ENCODE results near the gene LMBR1. TPM values are rescaled to one million over a fixed set of nuclear protein-coding genes. Genes with fewer than 3 reads are reported as not detected.

LMBR1 gene
- total RNA-seq, 1 experiment from 2014 or later, result 82.6 TPM

DNA sequence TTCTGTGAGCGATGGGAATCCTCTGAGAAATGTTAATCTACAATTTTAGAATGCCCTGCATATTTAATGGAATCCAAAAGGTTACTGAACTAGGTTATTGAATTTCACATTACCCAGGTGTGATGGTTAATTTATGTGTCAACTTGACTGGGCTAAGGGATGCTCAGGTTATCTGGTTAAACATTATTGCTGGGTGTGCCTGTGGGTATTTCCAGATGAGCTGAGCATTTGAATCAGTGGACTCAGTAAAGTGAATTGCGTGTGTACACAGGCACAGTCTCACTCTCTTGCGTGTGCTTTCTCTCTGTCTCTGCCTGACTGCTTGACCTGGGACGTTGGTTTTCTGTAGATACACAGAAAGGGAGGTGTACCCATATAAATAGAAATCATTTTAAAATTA is 230.7 kb downstream of the LMBR1 start:
- no peak for DNase-seq (ENCODE audit: low read depth, low spot score)
- ChIA-PET POLR2A (no interaction called here), CTCF (no interaction called here)
- ATAC-seq, result no peak
- Histone ChIP-seq H3K4me3 (ENCODE audit: low read depth in 2 of 2, low read length in 2 of 2) (no peak overlapping the region), H3K4me1 (ENCODE audit: control insufficient read depth, insufficient read depth, low read length) (no peaks in the 10 kb centered on the region), H3K36me3 (ENCODE audit: control insufficient read depth, insufficient read depth, low read length) (no peaks in the 10 kb centered on the region), H3K27ac (ENCODE audit: low read length) (no peak overlapping the region), H3K27me3 (ENCODE audit: control insufficient read depth, insufficient read depth, low read length) (no peaks in the 10 kb centered on the region), H3K9me3 (ENCODE audit: control insufficient read depth, insufficient read depth, low read depth, low read length) (no peaks in the 10 kb centered on the region)
- no peak for TF ChIP-seq SIN3A (IDR thresholded peaks at IDR 0.05; ENCODE audit: borderline replicate concordance, insufficient read depth, low read depth, low read length)
- TF ChIP-seq, protein P1, sequence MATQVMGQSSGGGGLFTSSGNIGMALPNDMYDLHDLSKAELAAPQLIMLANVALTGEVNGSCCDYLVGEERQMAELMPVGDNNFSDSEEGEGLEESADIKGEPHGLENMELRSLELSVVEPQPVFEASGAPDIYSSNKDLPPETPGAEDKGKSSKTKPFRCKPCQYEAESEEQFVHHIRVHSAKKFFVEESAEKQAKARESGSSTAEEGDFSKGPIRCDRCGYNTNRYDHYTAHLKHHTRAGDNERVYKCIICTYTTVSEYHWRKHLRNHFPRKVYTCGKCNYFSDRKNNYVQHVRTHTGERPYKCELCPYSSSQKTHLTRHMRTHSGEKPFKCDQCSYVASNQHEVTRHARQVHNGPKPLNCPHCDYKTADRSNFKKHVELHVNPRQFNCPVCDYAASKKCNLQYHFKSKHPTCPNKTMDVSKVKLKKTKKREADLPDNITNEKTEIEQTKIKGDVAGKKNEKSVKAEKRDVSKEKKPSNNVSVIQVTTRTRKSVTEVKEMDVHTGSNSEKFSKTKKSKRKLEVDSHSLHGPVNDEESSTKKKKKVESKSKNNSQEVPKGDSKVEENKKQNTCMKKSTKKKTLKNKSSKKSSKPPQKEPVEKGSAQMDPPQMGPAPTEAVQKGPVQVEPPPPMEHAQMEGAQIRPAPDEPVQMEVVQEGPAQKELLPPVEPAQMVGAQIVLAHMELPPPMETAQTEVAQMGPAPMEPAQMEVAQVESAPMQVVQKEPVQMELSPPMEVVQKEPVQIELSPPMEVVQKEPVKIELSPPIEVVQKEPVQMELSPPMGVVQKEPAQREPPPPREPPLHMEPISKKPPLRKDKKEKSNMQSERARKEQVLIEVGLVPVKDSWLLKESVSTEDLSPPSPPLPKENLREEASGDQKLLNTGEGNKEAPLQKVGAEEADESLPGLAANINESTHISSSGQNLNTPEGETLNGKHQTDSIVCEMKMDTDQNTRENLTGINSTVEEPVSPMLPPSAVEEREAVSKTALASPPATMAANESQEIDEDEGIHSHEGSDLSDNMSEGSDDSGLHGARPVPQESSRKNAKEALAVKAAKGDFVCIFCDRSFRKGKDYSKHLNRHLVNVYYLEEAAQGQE (IDR thresholded peaks at IDR 0.05; ENCODE audit: insufficient read depth in 1 of 2, low read depth in 2 of 2, low read length in 1 of 2), result no peak
- no peak for TF ChIP-seq POLR2AphosphoS5 (IDR thresholded peaks at IDR 0.05; ENCODE audit: low read depth, low read length)
- no peak for TF ChIP-seq TCF7L2 (IDR thresholded peaks at IDR 0.05; ENCODE audit: low read depth, low read length)
- TF ChIP-seq, protein P2, sequence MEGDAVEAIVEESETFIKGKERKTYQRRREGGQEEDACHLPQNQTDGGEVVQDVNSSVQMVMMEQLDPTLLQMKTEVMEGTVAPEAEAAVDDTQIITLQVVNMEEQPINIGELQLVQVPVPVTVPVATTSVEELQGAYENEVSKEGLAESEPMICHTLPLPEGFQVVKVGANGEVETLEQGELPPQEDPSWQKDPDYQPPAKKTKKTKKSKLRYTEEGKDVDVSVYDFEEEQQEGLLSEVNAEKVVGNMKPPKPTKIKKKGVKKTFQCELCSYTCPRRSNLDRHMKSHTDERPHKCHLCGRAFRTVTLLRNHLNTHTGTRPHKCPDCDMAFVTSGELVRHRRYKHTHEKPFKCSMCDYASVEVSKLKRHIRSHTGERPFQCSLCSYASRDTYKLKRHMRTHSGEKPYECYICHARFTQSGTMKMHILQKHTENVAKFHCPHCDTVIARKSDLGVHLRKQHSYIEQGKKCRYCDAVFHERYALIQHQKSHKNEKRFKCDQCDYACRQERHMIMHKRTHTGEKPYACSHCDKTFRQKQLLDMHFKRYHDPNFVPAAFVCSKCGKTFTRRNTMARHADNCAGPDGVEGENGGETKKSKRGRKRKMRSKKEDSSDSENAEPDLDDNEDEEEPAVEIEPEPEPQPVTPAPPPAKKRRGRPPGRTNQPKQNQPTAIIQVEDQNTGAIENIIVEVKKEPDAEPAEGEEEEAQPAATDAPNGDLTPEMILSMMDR (IDR thresholded peaks at IDR 0.05), result no peak
- no TSS peak for BruUV-seq (replicated peaks)
- intact Hi-C loops (cut with micrococcal nuclease; ENCODE audit: unreplicated experiment) (no loop called here), in situ Hi-C loops (cut with HindIII; ENCODE audit: low pct_unique_long_range_greater_than_20kb, low sequenced_read_pairs) (no loop called here)

DNA sequence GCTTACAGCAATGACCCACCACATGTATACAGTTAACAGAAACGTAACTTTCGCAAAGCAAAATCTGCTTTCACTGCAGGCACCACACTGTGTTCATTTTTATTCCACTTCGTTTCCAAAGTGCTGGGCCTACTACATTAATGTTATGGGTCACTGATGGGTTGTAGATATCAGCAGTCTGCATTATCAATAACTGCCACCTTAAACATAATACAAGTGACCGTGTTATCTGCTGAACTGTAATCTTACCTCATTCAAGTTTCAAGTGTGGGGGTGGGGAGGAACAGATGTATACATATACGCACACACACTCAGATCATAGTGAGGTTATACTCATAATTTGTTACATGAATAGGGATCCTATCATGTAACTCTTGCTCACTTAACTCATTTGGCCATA is 231.3 kb downstream of the LMBR1 start:
- no peak overlapping the region for H3K27ac ChIP-seq (ENCODE audit: low read length)
- in situ Hi-C loops (cut with HindIII; ENCODE audit: low pct_unique_long_range_greater_than_20kb, low sequenced_read_pairs), result no loop called here
- DNase-seq (ENCODE audit: low read depth, low spot score) (no peak), ATAC-seq (no peak)
- intact Hi-C loops (cut with micrococcal nuclease; ENCODE audit: unreplicated experiment), result no loop called here
- no peak overlapping the region for H3K4me3 ChIP-seq (ENCODE audit: low read depth in 2 of 2, low read length in 2 of 2)
- ChIA-PET POLR2A (no interaction called here), CTCF (no interaction called here)
- H3K36me3 ChIP-seq (ENCODE audit: control insufficient read depth, insufficient read depth, low read length), result no peaks in the 10 kb centered on the region
- no peaks in the 10 kb centered on the region for H3K27me3 ChIP-seq (ENCODE audit: control insufficient read depth, insufficient read depth, low read length)
- no peaks in the 10 kb centered on the region for H3K9me3 ChIP-seq (ENCODE audit: control insufficient read depth, insufficient read depth, low read depth, low read length)
- BruUV-seq (replicated peaks), result no TSS peak
- TF ChIP-seq, protein P1 (IDR thresholded peaks at IDR 0.05; ENCODE audit: insufficient read depth in 1 of 2, low read depth in 2 of 2, low read length in 1 of 2), result no peak
- TF ChIP-seq SIN3A (IDR thresholded peaks at IDR 0.05; ENCODE audit: borderline replicate concordance, insufficient read depth, low read depth, low read length), result no peak
- TF ChIP-seq, protein P2 (IDR thresholded peaks at IDR 0.05), result no peak
- no peak for TF ChIP-seq TCF7L2 (IDR thresholded peaks at IDR 0.05; ENCODE audit: low read depth, low read length)
- no peak for TF ChIP-seq POLR2AphosphoS5 (IDR thresholded peaks at IDR 0.05; ENCODE audit: low read depth, low read length)
- H3K4me1 ChIP-seq (ENCODE audit: control insufficient read depth, insufficient read depth, low read length), result no peaks in the 10 kb centered on the region
